SK-N-SH treated with all-trans-retinoic acid at 6 μM for 48 hours (cell line): ENCODE results near the gene MRPS18B.

ENCODE experiments used
- ATAC-seq: fragments of 200-7000 bp; cut with Tn5 transposase; 3 replicates; pipeline ENCODE4 v1.9.1; 2020; ENCODE audit warnings: mild to moderate bottlenecking, moderate library complexity
- ARNTL ChIP-seq: fragments of 450-650 bp; formaldehyde crosslinking; IDR thresholded peaks from 2 replicates; pipeline ENCODE4 v1.5.0; 2020; ENCODE audit warnings: low read depth, mild to moderate bottlenecking, moderate library complexity, borderline replicate concordance
- BACH2 ChIP-seq: fragments of 250-450 bp; sonication (Bioruptor Pico); IDR thresholded peaks from 2 replicates; pipeline ENCODE4 v1.9.0; 2021; ENCODE audit warnings: mild to moderate bottlenecking, borderline replicate concordance
- CREB5 ChIP-seq: fragments of 250-450 bp; sonication (Bioruptor Pico); IDR thresholded peaks from 2 replicates; pipeline ENCODE4 v1.5.1; 2020; ENCODE audit warnings: low read depth, mild to moderate bottlenecking, moderate library complexity
- CSDC2 ChIP-seq: fragments of 250-450 bp; sonication (Bioruptor Pico); IDR thresholded peaks from 2 replicates; pipeline ENCODE4 v1.5.0; 2020; ENCODE audit warnings: mild to moderate bottlenecking, moderate library complexity
- ESRRG ChIP-seq: fragments of 250-450 bp; sonication (Bioruptor Pico); IDR thresholded peaks from 2 replicates; pipeline ENCODE4 v1.6.1; 2021; ENCODE audit warnings: mild to moderate bottlenecking
- GLIS3 ChIP-seq: fragments of 250-450 bp; sonication (Bioruptor Pico); IDR thresholded peaks from 2 replicates; pipeline ENCODE4 v1.5.0; 2020; ENCODE audit warnings: mild to moderate bottlenecking, moderate library complexity
- PPARA ChIP-seq: fragments of 250-450 bp; sonication (Bioruptor Pico); IDR thresholded peaks from 2 replicates; pipeline ENCODE4 v1.5.0; 2020; ENCODE audit warnings: mild to moderate bottlenecking, borderline replicate concordance
- SNAI2 ChIP-seq: fragments of 250-450 bp; sonication (Bioruptor Pico); IDR thresholded peaks from 2 replicates; pipeline ENCODE4 v1.5.0; 2020; ENCODE audit warnings: mild to moderate bottlenecking, moderate library complexity
- TCF4 ChIP-seq: fragments of 250-450 bp; sonication (Bioruptor Pico); IDR thresholded peaks from 2 replicates; pipeline ENCODE4 v1.8.0; 2021; ENCODE audit warnings: mild to moderate bottlenecking, moderate library complexity, borderline replicate concordance
- TOX ChIP-seq: fragments of 250-450 bp; sonication (Bioruptor Pico); IDR thresholded peaks from 2 replicates; pipeline ENCODE4 v1.8.0; 2021; ENCODE audit warnings: mild to moderate bottlenecking, moderate library complexity, borderline replicate concordance
- ZC3H10 ChIP-seq: fragments of 250-450 bp; sonication (Bioruptor Pico); IDR thresholded peaks from 2 replicates; pipeline ENCODE4 v1.5.1; 2021; ENCODE audit warnings: mild to moderate bottlenecking, moderate library complexity
- ZFP3 ChIP-seq: fragments of 250-450 bp; sonication (Bioruptor Pico); IDR thresholded peaks from 2 replicates; pipeline ENCODE4 v1.5.0; 2020; ENCODE audit warnings: mild to moderate bottlenecking, moderate library complexity
- ZFP30 ChIP-seq: fragments of 450-650 bp; formaldehyde crosslinking; IDR thresholded peaks from 2 replicates; pipeline ENCODE4 v1.5.0; 2022; ENCODE audit warnings: mild to moderate bottlenecking, moderate library complexity
- ZNF565 ChIP-seq: fragments of 450-650 bp; formaldehyde crosslinking; conservative IDR thresholded peaks from 2 replicates; pipeline ENCODE4 v1.5.0; 2020; ENCODE audit warnings: low read depth, mild to moderate bottlenecking, moderate library complexity
- ZNF70 ChIP-seq: fragments of 450-650 bp; formaldehyde crosslinking; IDR thresholded peaks from 2 replicates; pipeline ENCODE4 v1.5.0; 2020; ENCODE audit warnings: mild to moderate bottlenecking, moderate library complexity
- ZNF8 ChIP-seq: fragments of 450-650 bp; formaldehyde crosslinking; IDR thresholded peaks from 2 replicates; pipeline ENCODE4 v1.5.0; 2020; ENCODE audit warnings: mild to moderate bottlenecking, moderate library complexity
- TF ChIP-seq, protein P1 (sequence below): fragments of 250-450 bp; sonication (Bioruptor Pico); IDR thresholded peaks from 2 replicates; pipeline ENCODE4 v1.5.0; 2020; ENCODE audit warnings: mild to moderate bottlenecking, moderate library complexity
- TF ChIP-seq, protein P2 (sequence below): fragments of 250-450 bp; sonication (Bioruptor Pico); IDR thresholded peaks from 2 replicates; pipeline ENCODE4 v1.8.0; 2020; ENCODE audit warnings: mild to moderate bottlenecking, moderate library complexity, borderline replicate concordance
- TF ChIP-seq, protein P3 (sequence below): fragments of 250-450 bp; sonication (Bioruptor Pico); IDR thresholded peaks from 2 replicates; pipeline ENCODE4 v1.5.1; 2021; ENCODE audit warnings: mild to moderate bottlenecking, moderate library complexity
- TF ChIP-seq, protein P4 (sequence below): fragments of 250-450 bp; sonication (Bioruptor Pico); IDR thresholded peaks from 2 replicates; pipeline ENCODE4 v1.8.0; 2021; ENCODE audit warnings: low read depth, mild to moderate bottlenecking, moderate library complexity, borderline replicate concordance

Gene MRPS18B

GRCh38 chr6:30592287-30592686, 25.4 kb upstream of the MRPS18B start:
- no peak for ATAC-seq
- no peak for TF ChIP-seq ZFP3 (CRISPR knock-in tag)
- TF ChIP-seq CSDC2 (CRISPR knock-in tag) = no peak
- TF ChIP-seq GLIS3 = no peak
- TF ChIP-seq, protein P1, sequence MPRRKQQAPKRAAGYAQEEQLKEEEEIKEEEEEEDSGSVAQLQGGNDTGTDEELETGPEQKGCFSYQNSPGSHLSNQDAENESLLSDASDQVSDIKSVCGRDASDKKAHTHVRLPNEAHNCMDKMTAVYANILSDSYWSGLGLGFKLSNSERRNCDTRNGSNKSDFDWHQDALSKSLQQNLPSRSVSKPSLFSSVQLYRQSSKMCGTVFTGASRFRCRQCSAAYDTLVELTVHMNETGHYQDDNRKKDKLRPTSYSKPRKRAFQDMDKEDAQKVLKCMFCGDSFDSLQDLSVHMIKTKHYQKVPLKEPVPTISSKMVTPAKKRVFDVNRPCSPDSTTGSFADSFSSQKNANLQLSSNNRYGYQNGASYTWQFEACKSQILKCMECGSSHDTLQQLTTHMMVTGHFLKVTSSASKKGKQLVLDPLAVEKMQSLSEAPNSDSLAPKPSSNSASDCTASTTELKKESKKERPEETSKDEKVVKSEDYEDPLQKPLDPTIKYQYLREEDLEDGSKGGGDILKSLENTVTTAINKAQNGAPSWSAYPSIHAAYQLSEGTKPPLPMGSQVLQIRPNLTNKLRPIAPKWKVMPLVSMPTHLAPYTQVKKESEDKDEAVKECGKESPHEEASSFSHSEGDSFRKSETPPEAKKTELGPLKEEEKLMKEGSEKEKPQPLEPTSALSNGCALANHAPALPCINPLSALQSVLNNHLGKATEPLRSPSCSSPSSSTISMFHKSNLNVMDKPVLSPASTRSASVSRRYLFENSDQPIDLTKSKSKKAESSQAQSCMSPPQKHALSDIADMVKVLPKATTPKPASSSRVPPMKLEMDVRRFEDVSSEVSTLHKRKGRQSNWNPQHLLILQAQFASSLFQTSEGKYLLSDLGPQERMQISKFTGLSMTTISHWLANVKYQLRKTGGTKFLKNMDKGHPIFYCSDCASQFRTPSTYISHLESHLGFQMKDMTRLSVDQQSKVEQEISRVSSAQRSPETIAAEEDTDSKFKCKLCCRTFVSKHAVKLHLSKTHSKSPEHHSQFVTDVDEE (CRISPR knock-in tag) = no peak
- TF ChIP-seq ZNF70 (CRISPR knock-in tag) = no peak
- no peak for TF ChIP-seq ZNF8
- TF ChIP-seq, protein P2, sequence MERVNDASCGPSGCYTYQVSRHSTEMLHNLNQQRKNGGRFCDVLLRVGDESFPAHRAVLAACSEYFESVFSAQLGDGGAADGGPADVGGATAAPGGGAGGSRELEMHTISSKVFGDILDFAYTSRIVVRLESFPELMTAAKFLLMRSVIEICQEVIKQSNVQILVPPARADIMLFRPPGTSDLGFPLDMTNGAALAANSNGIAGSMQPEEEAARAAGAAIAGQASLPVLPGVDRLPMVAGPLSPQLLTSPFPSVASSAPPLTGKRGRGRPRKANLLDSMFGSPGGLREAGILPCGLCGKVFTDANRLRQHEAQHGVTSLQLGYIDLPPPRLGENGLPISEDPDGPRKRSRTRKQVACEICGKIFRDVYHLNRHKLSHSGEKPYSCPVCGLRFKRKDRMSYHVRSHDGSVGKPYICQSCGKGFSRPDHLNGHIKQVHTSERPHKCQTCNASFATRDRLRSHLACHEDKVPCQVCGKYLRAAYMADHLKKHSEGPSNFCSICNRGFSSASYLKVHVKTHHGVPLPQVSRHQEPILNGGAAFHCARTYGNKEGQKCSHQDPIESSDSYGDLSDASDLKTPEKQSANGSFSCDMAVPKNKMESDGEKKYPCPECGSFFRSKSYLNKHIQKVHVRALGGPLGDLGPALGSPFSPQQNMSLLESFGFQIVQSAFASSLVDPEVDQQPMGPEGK = no peak
- no peak for TF ChIP-seq ZNF565 (CRISPR knock-in tag)
- TF ChIP-seq, protein P3, sequence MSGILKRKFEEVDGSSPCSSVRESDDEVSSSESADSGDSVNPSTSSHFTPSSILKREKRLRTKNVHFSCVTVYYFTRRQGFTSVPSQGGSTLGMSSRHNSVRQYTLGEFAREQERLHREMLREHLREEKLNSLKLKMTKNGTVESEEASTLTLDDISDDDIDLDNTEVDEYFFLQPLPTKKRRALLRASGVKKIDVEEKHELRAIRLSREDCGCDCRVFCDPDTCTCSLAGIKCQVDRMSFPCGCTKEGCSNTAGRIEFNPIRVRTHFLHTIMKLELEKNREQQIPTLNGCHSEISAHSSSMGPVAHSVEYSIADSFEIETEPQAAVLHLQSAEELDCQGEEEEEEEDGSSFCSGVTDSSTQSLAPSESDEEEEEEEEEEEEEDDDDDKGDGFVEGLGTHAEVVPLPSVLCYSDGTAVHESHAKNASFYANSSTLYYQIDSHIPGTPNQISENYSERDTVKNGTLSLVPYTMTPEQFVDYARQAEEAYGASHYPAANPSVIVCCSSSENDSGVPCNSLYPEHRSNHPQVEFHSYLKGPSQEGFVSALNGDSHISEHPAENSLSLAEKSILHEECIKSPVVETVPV (CRISPR knock-in tag) = no peak
- TF ChIP-seq BACH2 (CRISPR knock-in tag) = no peak
- no peak for TF ChIP-seq CREB5
- TF ChIP-seq, protein P4, sequence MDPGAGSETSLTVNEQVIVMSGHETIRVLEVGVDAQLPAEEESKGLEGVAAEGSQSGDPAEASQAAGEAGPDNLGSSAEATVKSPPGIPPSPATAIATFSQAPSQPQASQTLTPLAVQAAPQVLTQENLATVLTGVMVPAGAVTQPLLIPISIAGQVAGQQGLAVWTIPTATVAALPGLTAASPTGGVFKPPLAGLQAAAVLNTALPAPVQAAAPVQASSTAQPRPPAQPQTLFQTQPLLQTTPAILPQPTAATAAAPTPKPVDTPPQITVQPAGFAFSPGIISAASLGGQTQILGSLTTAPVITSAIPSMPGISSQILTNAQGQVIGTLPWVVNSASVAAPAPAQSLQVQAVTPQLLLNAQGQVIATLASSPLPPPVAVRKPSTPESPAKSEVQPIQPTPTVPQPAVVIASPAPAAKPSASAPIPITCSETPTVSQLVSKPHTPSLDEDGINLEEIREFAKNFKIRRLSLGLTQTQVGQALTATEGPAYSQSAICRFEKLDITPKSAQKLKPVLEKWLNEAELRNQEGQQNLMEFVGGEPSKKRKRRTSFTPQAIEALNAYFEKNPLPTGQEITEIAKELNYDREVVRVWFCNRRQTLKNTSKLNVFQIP (CRISPR knock-in tag) = no peak
- TF ChIP-seq ARNTL = no peak
- no peak for TF ChIP-seq SNAI2
- TF ChIP-seq ZC3H10 (CRISPR knock-in tag) = no peak
- TF ChIP-seq TCF4 (CRISPR knock-in tag) = no peak
- TF ChIP-seq PPARA (CRISPR knock-in tag) = no peak

- ATAC-seq = peak; percentile 89
Measured at GRCh38 chr6:30597315-30598144, 20.1 kb upstream of the MRPS18B start.

DNA sequence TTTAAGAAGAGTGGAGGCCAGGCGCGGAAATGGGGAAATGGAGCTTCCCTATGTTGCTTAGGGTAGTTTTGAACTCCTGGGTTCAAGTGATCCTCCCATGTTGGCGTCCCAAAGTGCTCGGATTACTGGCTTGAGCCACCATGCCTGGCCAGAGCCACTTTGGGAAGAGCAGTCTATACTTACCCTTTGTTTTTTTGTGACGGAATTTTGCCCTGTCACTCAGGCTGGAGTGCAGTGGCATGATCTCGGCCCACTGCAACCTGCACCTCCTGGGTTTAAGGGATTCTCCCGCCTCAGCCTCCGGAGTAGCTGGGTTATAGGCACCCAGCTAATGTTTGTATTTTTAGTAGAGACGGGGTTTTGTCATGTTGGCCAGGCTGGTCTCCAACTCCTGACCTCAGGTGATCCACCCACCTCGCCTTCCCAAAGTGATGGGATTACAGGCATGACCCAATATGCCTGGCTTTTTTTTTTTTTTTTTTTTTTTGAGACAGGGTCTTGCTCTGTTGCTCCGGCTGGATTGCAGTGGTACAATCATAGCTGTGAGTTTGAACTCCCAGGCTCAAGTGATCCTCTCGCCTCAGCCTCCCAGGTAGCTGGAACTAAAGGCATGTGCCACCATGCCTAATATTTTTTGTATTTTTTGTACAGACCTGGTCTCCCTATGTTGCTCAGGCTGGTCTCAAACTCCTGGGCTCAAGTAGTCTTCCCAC, 18.6 kb upstream of the MRPS18B start:
- TF ChIP-seq, protein P2 = no peak
- no peak for TF ChIP-seq ZFP30 (CRISPR knock-in tag)
- TF ChIP-seq CSDC2 (CRISPR knock-in tag) = no peak
- no peak for TF ChIP-seq ARNTL
- no peak for TF ChIP-seq TOX
- TF ChIP-seq TCF4 (CRISPR knock-in tag) = no peak
- TF ChIP-seq ESRRG (CRISPR knock-in tag) = no peak
- no peak; the same call in 2 of the 3 replicates for ATAC-seq
